HFFc6 (cell line): ENCODE results near the gene MFRP. TPM values are rescaled to one million over a fixed set of nuclear protein-coding genes. Genes with fewer than 3 reads are reported as not detected.
A peak's percentile ranks its signal among the peaks of the same experiment; 100 is the strongest.

Experiments
- DNase-seq: peaks from one replicate; pipeline ENCODE4 v3.0.0-alpha.2; 2018
- H3K27ac Mint-ChIP-seq: 2 replicates; pipeline ENCODE4 v1.8.0; 2020; ENCODE audit warnings: mild to moderate bottlenecking, mixed read lengths
- H3K27me3 Mint-ChIP-seq: 2 replicates; pipeline ENCODE4 v1.8.0; 2021; ENCODE audit warnings: mild to moderate bottlenecking, moderate library complexity, mixed read lengths; ENCODE audit not compliant: insufficient read depth
- H3K36me3 Mint-ChIP-seq: 2 replicates; pipeline ENCODE4 v1.8.0; 2021; ENCODE audit warnings: low read depth, mixed read lengths
- H3K4me1 Mint-ChIP-seq: 2 replicates; pipeline ENCODE4 v1.8.0; 2020; ENCODE audit warnings: low read depth, mixed read lengths
- H3K4me3 Mint-ChIP-seq: 2 replicates; pipeline ENCODE4 v1.8.0; 2020; ENCODE audit warnings: mild to moderate bottlenecking, moderate library complexity, mixed read lengths
- H3K9me3 Mint-ChIP-seq: 2 replicates; pipeline ENCODE4 v1.8.0; 2020; ENCODE audit warnings: mild to moderate bottlenecking, mixed read lengths
- CTCF ChIP-seq: fragments of 200-600 bp; sonication (generic); IDR thresholded peaks from 2 replicates; pipeline ENCODE4 v1.5.0; 2021; ENCODE audit warnings: antibody characterized with exemption, mild to moderate bottlenecking
- total RNA-seq, 6 experiments: library from RNA; stranded (reverse); fragmentation: NEBNext Ultra II Directional; extraction: Animal tissue kit (Norgen Biotek cat#: 25700); gene quantifications; 2 replicates in 1 of 6; 3 replicates in 5 of 6; pipeline ENCODE4 v1.2.3, GENCODE V29; 2021

Gene MFRP
- total RNA-seq, 6 experiments from 2014 or later: not detected

GRCh38 chr11:119316729-119317591 is 29.5 kb downstream of the MFRP start, which contains the start of gene MCAM:
Gene MCAM, minus strand, starts transcription at chr11:119317130. Its CDS starts 29 bp downstream, at chr11:119317101.
- Mint-ChIP-seq H3K27ac (no peak within 1 kb of the TSS), H3K4me1 (peaks cover 9% of the 10 kb centered on the region), H3K9me3 (no peaks in the 10 kb centered on the region), H3K4me3 (peak within 1 kb of the TSS; percentile 72), H3K27me3 (peaks cover 11% of the 10 kb centered on the region; the same call in 1 of the 2 replicates), H3K36me3 (no peaks in the 10 kb centered on the region)
- TF ChIP-seq CTCF: no peak
- no peak for DNase-seq

GRCh38 chr11:119316016-119316728 is 30.3 kb downstream of the MFRP start:
- Mint-ChIP-seq H3K4me1 (peaks cover 9% of the 10 kb centered on the region), H3K36me3 (no peaks in the 10 kb centered on the region), H3K4me3 (peak overlapping the region; percentile 72), H3K9me3 (no peaks in the 10 kb centered on the region), H3K27ac (no peak overlapping the region), H3K27me3 (peaks cover 11% of the 10 kb centered on the region; the same call in 1 of the 2 replicates)
- no peak for DNase-seq
- TF ChIP-seq CTCF: no peak

GRCh38 chr11:119315131-119316015 is 31.1 kb downstream of the MFRP start:
- DNase-seq: no peak
- Mint-ChIP-seq H3K4me1 (peaks cover 9% of the 10 kb centered on the region), H3K27me3 (peaks cover 11% of the 10 kb centered on the region; the same call in 1 of the 2 replicates), H3K4me3 (peak overlapping the region; percentile 24; the same call in 1 of the 2 replicates), H3K27ac (no peak overlapping the region), H3K36me3 (no peaks in the 10 kb centered on the region), H3K9me3 (no peaks in the 10 kb centered on the region)
- TF ChIP-seq CTCF: peak; percentile 31; the same call in 1 of the 2 replicates

- no peak overlapping the region for H3K4me3 Mint-ChIP-seq
Observed at GRCh38 chr11:119314726-119315125, 31.8 kb downstream of the MFRP start.

More at GRCh38 chr11:119314726-119315125, 31.8 kb downstream of the MFRP start:
- peaks cover 9% of the 10 kb centered on the region for H3K4me1 Mint-ChIP-seq
- no peak for TF ChIP-seq CTCF
- no peak overlapping the region for H3K27ac Mint-ChIP-seq
- no peaks in the 10 kb centered on the region for H3K9me3 Mint-ChIP-seq
- DNase-seq: no peak
- H3K27me3 Mint-ChIP-seq: peaks cover 13% of the 10 kb centered on the region
- no peaks in the 10 kb centered on the region for H3K36me3 Mint-ChIP-seq
